Gastroesophageal sphincter (tissue), 3 donors: Measurements from ENCODE around the gene WDR88.

Experiments used
- POLR2A ChIP-seq, 2 donors: fragments of 450-650 bp; IDR thresholded peaks; one replicate each; pipeline ENCODE4 v1.6.1; 2017; ENCODE audit warnings: antibody characterized with exemption in 2 of 2, mild to moderate bottlenecking in 2 of 2, moderate library complexity in 1 of 2
- TF ChIP-seq, protein P1 (sequence below), 4 experiments: fragments of 200-600 bp in 2 of 4; fragments of 450-650 bp in 2 of 4; sonication (generic) in 1 of 4; IDR thresholded peaks; one replicate each; pipeline ENCODE4 v1.5.1; 2017 to 2019; ENCODE audit warnings: antibody characterized with exemption in 4 of 4, mild to moderate bottlenecking in 2 of 4, moderate library complexity in 2 of 4

DNA sequence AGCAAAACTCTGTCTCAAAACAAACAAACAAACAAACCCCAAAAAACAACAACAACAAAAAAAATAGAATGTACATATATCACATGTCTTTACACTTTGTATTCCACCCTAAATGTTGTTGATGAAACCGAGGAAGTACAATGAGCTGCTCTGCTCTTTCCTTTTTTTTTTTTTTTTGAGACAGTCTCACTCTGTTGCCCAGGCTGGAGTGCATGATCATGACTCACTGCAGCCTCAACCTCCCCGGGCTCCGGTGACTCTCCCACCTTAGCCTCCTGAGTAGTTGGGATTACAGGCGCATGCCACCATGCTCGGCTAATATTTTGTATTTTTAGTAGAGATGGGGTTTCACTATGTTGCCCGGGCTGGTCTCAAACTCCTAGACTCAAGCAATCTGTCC lies 31.6 kb downstream of the WDR88 start:
- TF ChIP-seq, protein P1, sequence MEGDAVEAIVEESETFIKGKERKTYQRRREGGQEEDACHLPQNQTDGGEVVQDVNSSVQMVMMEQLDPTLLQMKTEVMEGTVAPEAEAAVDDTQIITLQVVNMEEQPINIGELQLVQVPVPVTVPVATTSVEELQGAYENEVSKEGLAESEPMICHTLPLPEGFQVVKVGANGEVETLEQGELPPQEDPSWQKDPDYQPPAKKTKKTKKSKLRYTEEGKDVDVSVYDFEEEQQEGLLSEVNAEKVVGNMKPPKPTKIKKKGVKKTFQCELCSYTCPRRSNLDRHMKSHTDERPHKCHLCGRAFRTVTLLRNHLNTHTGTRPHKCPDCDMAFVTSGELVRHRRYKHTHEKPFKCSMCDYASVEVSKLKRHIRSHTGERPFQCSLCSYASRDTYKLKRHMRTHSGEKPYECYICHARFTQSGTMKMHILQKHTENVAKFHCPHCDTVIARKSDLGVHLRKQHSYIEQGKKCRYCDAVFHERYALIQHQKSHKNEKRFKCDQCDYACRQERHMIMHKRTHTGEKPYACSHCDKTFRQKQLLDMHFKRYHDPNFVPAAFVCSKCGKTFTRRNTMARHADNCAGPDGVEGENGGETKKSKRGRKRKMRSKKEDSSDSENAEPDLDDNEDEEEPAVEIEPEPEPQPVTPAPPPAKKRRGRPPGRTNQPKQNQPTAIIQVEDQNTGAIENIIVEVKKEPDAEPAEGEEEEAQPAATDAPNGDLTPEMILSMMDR (IDR thresholded peaks at IDR 0.05): no peak
- TF ChIP-seq POLR2A (IDR thresholded peaks at IDR 0.05): no peak
